ENCODE results near the gene TMC2.
A peak's percentile ranks its signal among the peaks of the same experiment; 100 is the strongest.

Gene TMC2

DNA sequence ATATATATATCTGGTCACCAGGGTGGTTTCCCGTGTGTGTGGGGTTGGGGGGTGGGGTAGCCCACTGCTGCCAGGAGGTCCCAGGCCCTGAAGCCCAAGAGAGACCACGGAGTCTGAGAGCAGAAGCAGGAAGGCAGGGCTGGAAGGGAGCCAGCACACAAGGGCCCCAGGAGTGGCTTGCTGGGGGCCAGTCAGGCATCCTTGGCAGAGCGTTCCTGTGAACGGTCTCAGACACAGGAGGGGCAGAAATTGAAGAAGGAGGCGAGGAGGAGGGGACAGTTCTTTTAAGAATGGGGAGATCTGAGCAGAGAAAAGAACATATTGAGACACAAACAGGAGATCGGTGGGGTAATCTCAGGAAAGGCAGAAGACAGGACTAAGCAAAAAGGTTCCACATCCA lies 154.3 kb downstream of the TMC2 start:
- Histone ChIP-seq H3K4me1 (ENCODE audit: control insufficient read depth, insufficient read depth, low read length) (peaks cover 18% of the 10 kb centered on the region), H3K27ac (ENCODE audit: low read length) (no peak overlapping the region), H3K36me3 (ENCODE audit: control insufficient read depth in 2 of 2, insufficient read depth in 2 of 2, low read length in 2 of 2) (no peaks in the 10 kb centered on the region), H3K9ac (ENCODE audit: low read length in 2 of 2) (no peak overlapping the region), H3K9me3 (ENCODE audit: control insufficient read depth in 2 of 2, low read length in 2 of 2) (no peaks in the 10 kb centered on the region), H3K4me3 (ENCODE audit: low read length in 2 of 2) (no peak overlapping the region), H3K27me3 (ENCODE audit: control insufficient read depth in 1 of 2, insufficient read depth in 2 of 2, low read length in 2 of 2) (peaks cover 0 to 2% of the 10 kb centered on the region in 2 donors)

GRCh38 chr20:2691127-2691526 lies 154.8 kb downstream of the TMC2 start:
- Histone ChIP-seq H3K27ac (ENCODE audit: low read length) (peak overlapping the region; percentile 76), H3K36me3 (ENCODE audit: control insufficient read depth in 2 of 2, insufficient read depth in 2 of 2, low read length in 2 of 2) (no peaks in the 10 kb centered on the region), H3K27me3 (ENCODE audit: control insufficient read depth in 1 of 2, insufficient read depth in 2 of 2, low read length in 2 of 2) (peaks cover 0 to 2% of the 10 kb centered on the region in 2 donors), H3K9ac (ENCODE audit: low read length in 2 of 2) (no peak overlapping the region), H3K4me1 (ENCODE audit: control insufficient read depth, insufficient read depth, low read length) (peaks cover 18% of the 10 kb centered on the region), H3K4me3 (ENCODE audit: low read length in 2 of 2) (no peak overlapping the region), H3K9me3 (ENCODE audit: control insufficient read depth in 2 of 2, low read length in 2 of 2) (no peaks in the 10 kb centered on the region)

All from stomach smooth muscle (tissue), 2 donors.